ENCODE data around the gene STMN1. TPM values are rescaled to one million over a fixed set of nuclear protein-coding genes. Genes with fewer than 3 reads are reported as not detected.

Gene STMN1
- total and polyA plus RNA-seq, 9 of the 15 experiments (the other 6 are each of a cell fraction or from before 2014, with no cell fraction given) = 269 to 2,153 (median 595) TPM

- TF ChIP-seq CHCHD3 (CRISPR knock-in tag; IDR thresholded peaks at IDR 0.05) (no peak), ZNF324 (CRISPR knock-in tag; IDR thresholded peaks at IDR 0.05) (no peak), OTX1 (CRISPR knock-in tag; IDR thresholded peaks at IDR 0.05) (0 out of 2 replicates have a peak, but pooled peaks have one; percentile 36), LEF1 (IDR thresholded peaks at IDR 0.05) (no peak)
These were observed 17.7 kb downstream of the STMN1 start (continued) for GRCh38 chr1:25888426-25888987.

GRCh38 chr1:25885602-25886001 lies 20.6 kb downstream of the STMN1 start:
- Histone ChIP-seq H3K4me2 (ENCODE audit: insufficient read depth, low read length) (no peak overlapping the region), H2AFZ (ENCODE audit: low read depth, low read length) (no peak overlapping the region), H3K79me2 (ENCODE audit: control insufficient read depth, insufficient read depth, low read length) (no peaks in the 10 kb centered on the region), H3K9ac (ENCODE audit: insufficient read depth in 1 of 2, low read depth in 2 of 2, low read length in 2 of 2) (no peak overlapping the region), H3K4me1 (replicated peaks in 1 of 2; ENCODE audit: control insufficient read depth in 2 of 2, insufficient read depth in 2 of 2, low read length in 2 of 2) (peaks cover 22% of the 10 kb centered on the region in 2 experiments), H4K20me1 (replicated peaks; ENCODE audit: control insufficient read depth, insufficient read depth, low read length) (no peaks in the 10 kb centered on the region), H3K27me3 (ENCODE audit: control insufficient read depth in 2 of 2, insufficient read depth in 2 of 2, low read length in 2 of 2) (no peaks in the 10 kb centered on the region), H3K36me3 (ENCODE audit: control insufficient read depth, insufficient read depth, low read length) (peaks cover 5% of the 10 kb centered on the region; the same call in 1 of the 3 replicates), H3K9me3 (replicated peaks; ENCODE audit: control insufficient read depth, insufficient read depth, low read depth, low read length) (no peaks in the 10 kb centered on the region), H3K4me3 (no peak overlapping the region), H3K9me1 (ENCODE audit: control insufficient read depth, insufficient read depth, low read length) (no peaks in the 10 kb centered on the region), H3K27ac (ENCODE audit: extremely low read depth, low read depth, low read length) (no peak overlapping the region)
- in situ Hi-C loops (cut with MboI) = no loop called here
- BruUV-seq (replicated peaks) = no TSS peak
- no peak for FAIRE-seq
- intact Hi-C loops (cut with micrococcal nuclease) = loop anchor here (5.0 kb wide), 1 partner anchor 63 kb away; no protein-coding TSS in a partner anchor
- TF ChIP-seq HNRNPUL1 (IDR thresholded peaks at IDR 0.05; ENCODE audit: low read length) (no peak), NCOA1 (IDR thresholded peaks at IDR 0.05; ENCODE audit: low read depth) (no peak), ZNF408 (CRISPR knock-in tag; IDR thresholded peaks at IDR 0.05; ENCODE audit: low read depth) (no peak)
- 43% methylated on average over 1 of the region's 1 CpG for WGBS (ENCODE audit: insufficient coverage, low coverage, missing lambda C conversion rate)
- POLR2A ChIA-PET = interaction anchor here (7.9 kb wide), 1 partner anchor 10 kb away, joined by 76 read pairs; no protein-coding TSS in a partner anchor
- no peak for DNase-seq (ENCODE audit: extremely low read depth in 1 of 4, low spot score in 3 of 4)
- no peak for ATAC-seq
- CTCF ChIA-PET (ENCODE audit: low intra/inter-chr PET ratio) = no interaction called here
